Tibial artery (tissue), 4 donors: ENCODE measurements around the gene ANKRD42.
"Not testable (repeated sequence)": the region's sequence is repeated elsewhere in the genome, so short reads cannot be mapped to it uniquely, and the experiment has no call there.

ENCODE experiments used
- DNase-seq, 2 donors: peaks; one replicate each; pipeline ENCODE4 v3.0.0-alpha.2; 2019
- H3K27ac ChIP-seq, 2 donors: fragments of 200-600 bp; sonication (generic) in 1 of 2; 1 replicate in 1 of 2; 2 replicates in 1 of 2; pipeline ENCODE4 v1.5.1; 2018 to 2019; ENCODE audit warnings: mild to moderate bottlenecking in 1 of 2
- H3K27me3 ChIP-seq, 2 donors: fragments of 200-600 bp; sonication (generic) in 1 of 2; one replicate each; pipeline versions ENCODE4 v1.5.1 to v1.6.0; 2016 to 2019
- H3K36me3 ChIP-seq, 3 donors: fragments of 200-600 bp; sonication (generic) in 2 of 3; one replicate each; pipeline ENCODE4 v1.5.1; 2016 to 2019; ENCODE audit warnings: mild to moderate bottlenecking in 2 of 3
- H3K4me1 ChIP-seq, 4 donors: fragments of 200-600 bp; sonication (generic) in 2 of 4; 1 replicate in 3 of 4; 2 replicates in 1 of 4; pipeline ENCODE4 v1.5.1; 2016 to 2019
- H3K4me3 ChIP-seq, 2 donors: fragments of 200-600 bp; sonication (generic) in 1 of 2; 1 replicate in 1 of 2; 2 replicates in 1 of 2; pipeline ENCODE4 v1.5.1; 2018 to 2019; ENCODE audit warnings: mild to moderate bottlenecking in 2 of 2
- H3K9me3 ChIP-seq, 3 donors: fragments of 200-600 bp; sonication (generic) in 1 of 3; one replicate each; pipeline ENCODE4 v1.5.1; 2016 to 2019
- intact Hi-C: fragments of 100-400 bp; cut with DNase I; formaldehyde crosslinking; loops from one replicate; pipeline ENCODE4 v1.15.0; 2023; ENCODE audit warnings: low total_unique reads
- TF ChIP-seq, protein P1 (sequence below), 2 experiments: fragments of 200-600 bp in 1 of 2; fragments of 450-650 bp in 1 of 2; IDR thresholded peaks; one replicate each; pipeline ENCODE4 v1.5.1; 2017 to 2019; ENCODE audit warnings: antibody characterized with exemption in 2 of 2, mild to moderate bottlenecking in 1 of 2, moderate library complexity in 1 of 2

ANKRD42 gene

DNA sequence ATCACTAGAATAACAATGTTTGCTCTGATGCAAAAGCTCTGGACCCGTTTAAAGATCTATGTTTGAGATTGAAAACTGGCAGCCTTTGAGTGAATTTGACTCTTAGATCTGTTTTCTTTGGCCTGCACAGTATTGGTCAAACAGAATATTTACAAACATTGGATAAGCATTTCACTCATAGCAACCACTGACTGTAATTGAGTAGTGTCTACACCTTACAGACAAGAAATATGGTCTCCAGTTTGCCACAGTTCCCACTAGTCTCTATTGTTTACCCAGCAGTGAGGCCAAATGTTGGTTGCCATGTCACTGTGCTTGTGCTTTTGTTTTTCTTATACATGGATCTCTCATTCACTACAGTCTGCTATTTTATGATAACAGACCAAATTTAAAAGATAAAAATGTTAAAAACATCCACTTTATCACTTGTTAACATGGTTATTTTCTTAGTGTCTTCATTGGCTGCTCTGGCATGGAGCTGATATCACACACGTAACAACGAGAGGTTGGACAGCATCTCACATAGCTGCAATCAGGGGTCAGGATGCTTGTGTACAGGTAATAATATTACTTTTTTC is 12.2 kb downstream of the ANKRD42 start:
- H3K9me3 ChIP-seq = no peaks in the 10 kb centered on the region
- H3K4me1 ChIP-seq = no peaks in the 10 kb centered on the region
- no peak overlapping the region for H3K4me3 ChIP-seq
- no peak overlapping the region for H3K27ac ChIP-seq
- DNase-seq = no peak
- TF ChIP-seq, protein P1, sequence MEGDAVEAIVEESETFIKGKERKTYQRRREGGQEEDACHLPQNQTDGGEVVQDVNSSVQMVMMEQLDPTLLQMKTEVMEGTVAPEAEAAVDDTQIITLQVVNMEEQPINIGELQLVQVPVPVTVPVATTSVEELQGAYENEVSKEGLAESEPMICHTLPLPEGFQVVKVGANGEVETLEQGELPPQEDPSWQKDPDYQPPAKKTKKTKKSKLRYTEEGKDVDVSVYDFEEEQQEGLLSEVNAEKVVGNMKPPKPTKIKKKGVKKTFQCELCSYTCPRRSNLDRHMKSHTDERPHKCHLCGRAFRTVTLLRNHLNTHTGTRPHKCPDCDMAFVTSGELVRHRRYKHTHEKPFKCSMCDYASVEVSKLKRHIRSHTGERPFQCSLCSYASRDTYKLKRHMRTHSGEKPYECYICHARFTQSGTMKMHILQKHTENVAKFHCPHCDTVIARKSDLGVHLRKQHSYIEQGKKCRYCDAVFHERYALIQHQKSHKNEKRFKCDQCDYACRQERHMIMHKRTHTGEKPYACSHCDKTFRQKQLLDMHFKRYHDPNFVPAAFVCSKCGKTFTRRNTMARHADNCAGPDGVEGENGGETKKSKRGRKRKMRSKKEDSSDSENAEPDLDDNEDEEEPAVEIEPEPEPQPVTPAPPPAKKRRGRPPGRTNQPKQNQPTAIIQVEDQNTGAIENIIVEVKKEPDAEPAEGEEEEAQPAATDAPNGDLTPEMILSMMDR (IDR thresholded peaks at IDR 0.05) = no peak
- intact Hi-C loops = no loop called here
- H3K36me3 ChIP-seq = peaks cover 5 to 56% (median 22%) of the 10 kb centered on the region in 3 donors
- H3K27me3 ChIP-seq = no peaks in the 10 kb centered on the region

DNA sequence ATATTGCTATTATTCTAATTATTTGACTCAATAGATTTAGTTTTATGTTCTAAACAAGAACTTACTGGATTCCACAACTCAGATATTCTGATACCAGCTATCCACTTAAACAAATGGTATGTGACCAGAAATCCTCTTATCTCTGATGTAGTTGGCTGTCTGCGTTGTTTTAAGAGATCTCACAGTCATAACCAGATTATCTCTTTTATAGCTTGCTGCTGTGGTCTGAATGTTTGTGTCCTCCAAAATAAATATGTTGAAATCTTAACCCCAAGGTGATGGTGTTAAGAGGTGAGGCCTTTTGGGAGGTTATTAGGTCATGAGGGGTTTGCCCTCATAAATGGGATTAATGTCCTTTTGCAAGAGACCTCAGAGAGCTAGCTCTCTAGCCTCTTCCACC is 12.7 kb downstream of the ANKRD42 start:
- H3K4me1 ChIP-seq = no peaks in the 10 kb centered on the region

DNA sequence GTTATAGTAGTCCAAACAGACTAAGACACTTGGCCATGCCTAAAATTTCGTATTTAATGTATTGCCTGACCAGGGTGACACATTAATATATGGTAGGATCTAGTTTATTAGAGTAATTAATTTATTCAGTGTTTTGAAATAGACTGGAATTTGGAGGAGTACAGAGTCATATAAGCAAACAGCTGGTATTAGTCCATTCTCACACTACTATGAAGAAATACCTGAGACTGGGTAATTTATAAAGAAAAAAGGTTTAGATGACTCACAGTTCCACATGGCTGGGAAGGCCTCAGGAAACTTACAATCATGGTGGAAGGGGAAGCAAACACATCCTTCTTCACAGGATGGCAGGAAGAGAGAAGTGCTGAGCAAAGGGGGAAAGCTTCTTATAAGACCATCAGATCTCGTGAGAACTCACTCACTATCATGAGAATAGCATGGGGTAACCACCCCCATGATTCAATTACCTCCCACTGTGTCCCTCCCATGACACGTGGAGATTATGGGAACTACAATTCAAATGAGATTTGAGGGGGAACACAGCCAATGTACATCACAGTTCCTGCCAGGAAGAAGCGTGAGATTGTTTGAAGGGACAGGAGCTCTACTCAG is 13.4 kb downstream of the ANKRD42 start:
- H3K4me1 ChIP-seq, H3K27ac ChIP-seq, H3K27me3 ChIP-seq, H3K4me3 ChIP-seq, DNase-seq, intact Hi-C loops, H3K9me3 ChIP-seq: not testable (repeated sequence)
- H3K36me3 ChIP-seq = peaks cover 5 to 57% (median 30%) of the 10 kb centered on the region in 3 donors

More for the DNA sequence above, 12.7 kb downstream of the ANKRD42 start:
- no peak for DNase-seq
- H3K9me3 ChIP-seq = no peaks in the 10 kb centered on the region
- peaks cover 2 to 54% (median 26%) of the 10 kb centered on the region in 3 donors for H3K36me3 ChIP-seq
- H3K27ac ChIP-seq = no peak overlapping the region
- TF ChIP-seq, protein P1 (IDR thresholded peaks at IDR 0.05) = no peak
- no peak overlapping the region for H3K4me3 ChIP-seq
- H3K27me3 ChIP-seq = no peaks in the 10 kb centered on the region
- intact Hi-C loops = no loop called here

DNA sequence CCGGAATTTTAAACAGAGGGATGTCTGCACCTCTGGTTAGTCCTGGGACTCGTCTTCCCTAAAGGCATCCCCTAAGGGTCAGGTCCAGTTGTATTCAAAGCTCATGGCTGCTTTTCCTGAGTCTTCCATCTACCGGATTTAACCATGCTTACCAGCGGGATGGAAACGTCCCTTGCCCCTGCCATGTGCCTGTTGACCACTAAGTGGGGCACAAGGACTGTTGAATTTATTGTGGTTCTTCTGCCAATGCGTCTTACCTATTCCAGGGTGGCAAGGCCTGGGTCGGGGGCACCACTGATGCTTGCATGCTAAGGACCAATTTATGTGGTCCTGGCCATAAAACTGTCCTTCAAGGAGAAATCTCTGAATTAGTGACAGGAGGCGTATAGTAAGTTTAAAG is 25.6 kb downstream of the ANKRD42 start:
- intact Hi-C loops = no loop called here
- Histone ChIP-seq H3K4me3 (no peak overlapping the region), H3K9me3 (no peaks in the 10 kb centered on the region), H3K27ac (no peak overlapping the region), H3K36me3 (peaks cover under 1 to 6% (median 1%) of the 10 kb centered on the region in 3 donors), H3K27me3 (no peaks in the 10 kb centered on the region), H3K4me1 (no peaks in the 10 kb centered on the region)
- no peak for DNase-seq
- TF ChIP-seq, protein P1 (IDR thresholded peaks at IDR 0.05) = peak in 1 of 2 experiments; percentile 16

DNA sequence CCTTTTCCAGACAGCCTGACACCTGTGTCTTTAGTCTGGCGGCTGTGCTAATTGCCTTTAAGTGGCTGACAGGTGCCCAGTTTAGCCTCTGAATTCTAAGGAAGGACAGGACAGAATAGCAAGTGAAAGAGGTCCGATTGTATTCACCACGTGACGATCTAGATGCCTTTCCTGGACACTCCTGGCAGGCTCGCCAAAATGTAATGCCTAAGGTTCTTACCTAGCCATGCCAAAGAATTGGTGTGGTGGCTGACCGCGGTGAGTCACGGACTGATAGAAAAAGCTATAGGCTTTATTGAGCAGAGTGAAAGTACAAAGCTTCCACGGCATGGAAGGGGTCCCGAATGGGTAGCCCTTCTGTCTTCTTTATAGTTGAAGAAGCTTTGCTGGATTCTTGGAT is 26.7 kb downstream of the ANKRD42 start:
- Histone ChIP-seq H3K27ac (no peak overlapping the region), H3K9me3 (no peaks in the 10 kb centered on the region), H3K4me1 (no peaks in the 10 kb centered on the region), H3K27me3 (no peaks in the 10 kb centered on the region), H3K4me3 (no peak overlapping the region), H3K36me3 (no peaks in the 10 kb centered on the region)
- intact Hi-C loops = no loop called here
- no peak for DNase-seq
- TF ChIP-seq, protein P1 (IDR thresholded peaks at IDR 0.05) = no peak

DNA sequence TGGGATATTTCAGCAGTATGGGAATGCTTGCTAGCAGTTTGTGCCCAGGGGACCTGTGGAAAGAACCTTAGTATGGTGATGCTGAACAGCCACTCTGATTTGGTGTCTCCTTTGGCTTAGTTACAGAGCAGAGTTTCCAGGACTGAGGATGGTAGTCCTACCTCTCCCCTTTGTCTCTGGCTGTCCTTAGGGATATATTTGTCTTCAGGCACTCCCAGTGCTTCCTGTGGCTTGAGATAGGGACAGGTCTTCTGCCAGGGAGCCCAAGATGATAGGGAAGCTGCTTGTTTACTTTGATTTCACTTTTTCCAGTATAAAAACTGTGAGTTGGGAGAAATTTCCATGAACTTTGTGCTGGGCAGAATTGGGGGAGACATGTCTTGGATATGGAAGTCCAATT is 28.2 kb downstream of the ANKRD42 start:
- no peak for DNase-seq
- Histone ChIP-seq H3K4me1 (no peaks in the 10 kb centered on the region), H3K9me3 (no peaks in the 10 kb centered on the region), H3K27ac (no peak overlapping the region), H3K27me3 (no peaks in the 10 kb centered on the region), H3K4me3 (no peak overlapping the region), H3K36me3 (peaks cover 0 to 5% (median 0%) of the 10 kb centered on the region in 3 donors)
- intact Hi-C loops = no loop called here
- TF ChIP-seq, protein P1 (IDR thresholded peaks at IDR 0.05) = no peak
